G401.6 (cell line): Measurements from ENCODE around the gene PEX14.

Source experiments
- FAIRE-seq: peaks from 2 replicates; lab custom pipeline; 2012; peaks lifted over from hg19 to GRCh38; lab: Jason Lieb, UNC

The PEX14 gene

GRCh38 chr1:10620776-10621175 lies 146.0 kb downstream of the PEX14 start:
- FAIRE-seq = no peak

GRCh38 chr1:10621906-10622305 lies 147.2 kb downstream of the PEX14 start:
- FAIRE-seq = no peak

- no peak for FAIRE-seq
These were observed 148.3 kb downstream of the PEX14 start for GRCh38 chr1:10622910-10623685.

GRCh38 chr1:10623686-10624145 lies 149.0 kb downstream of the PEX14 start:
- no peak for FAIRE-seq

- no peak for FAIRE-seq
These were observed 149.7 kb downstream of the PEX14 start for GRCh38 chr1:10624256-10625050.

- no peak for FAIRE-seq
These were observed 150.3 kb downstream of the PEX14 start for GRCh38 chr1:10625076-10625475.

- no peak for FAIRE-seq
These were observed 150.8 kb downstream of the PEX14 start for GRCh38 chr1:10625554-10625953.

GRCh38 chr1:10626131-10626731 lies 151.5 kb downstream of the PEX14 start:
- FAIRE-seq = no peak

GRCh38 chr1:10626791-10627410 lies 152.2 kb downstream of the PEX14 start:
- no peak for FAIRE-seq

- FAIRE-seq = no peak
These were observed 153.9 kb downstream of the PEX14 start for GRCh38 chr1:10628685-10629084.

GRCh38 chr1:10629091-10629815 lies 154.5 kb downstream of the PEX14 start:
- FAIRE-seq = no peak

GRCh38 chr1:10629816-10630571 lies 155.2 kb downstream of the PEX14 start:
- no peak for FAIRE-seq

GRCh38 chr1:10630661-10631120 lies 155.9 kb downstream of the PEX14 start:
- FAIRE-seq = no peak

- FAIRE-seq = no peak
These were observed 156.5 kb downstream of the PEX14 start for GRCh38 chr1:10631121-10631810.

- FAIRE-seq = no peak
These were observed 157.3 kb downstream of the PEX14 start for GRCh38 chr1:10631811-10632593.

- no peak for FAIRE-seq
These were observed 157.9 kb downstream of the PEX14 start for GRCh38 chr1:10632691-10633090.

- FAIRE-seq = no peak
These were observed 158.7 kb downstream of the PEX14 start for GRCh38 chr1:10633416-10633815.

- FAIRE-seq = no peak
These were observed 159.3 kb downstream of the PEX14 start for GRCh38 chr1:10634075-10634427.

GRCh38 chr1:10634428-10635084 lies 159.8 kb downstream of the PEX14 start:
- no peak for FAIRE-seq
